ENCODE results near the gene RARRES1. TPM values are rescaled to one million over a fixed set of nuclear protein-coding genes. Genes with fewer than 3 reads are reported as not detected.

RARRES1 gene
- total and polyA plus RNA-seq, 7 donors = 0.69 to 28.1 (median 2.9) TPM

- no peak overlapping the region for H3K4me3 ChIP-seq
- WGBS, 3 donors = 72 to 80% (median 75%) methylated on average over 3 of the region's 3 CpGs
- no peak for TF ChIP-seq CTCF (IDR thresholded peaks at IDR 0.05)
- intact Hi-C loops (cut with DNase I) = no loop called here
- H3K9me3 ChIP-seq = no peaks in the 10 kb centered on the region
- ATAC-seq = no peak
- H3K4me1 ChIP-seq = no peaks in the 10 kb centered on the region
- no peak overlapping the region for H3K27ac ChIP-seq
- no peaks in the 10 kb centered on the region for H3K27me3 ChIP-seq (ENCODE audit: insufficient read depth in 3 of 3, low read length in 2 of 3)
- no peaks in the 10 kb centered on the region for H3K36me3 ChIP-seq (ENCODE audit: insufficient read depth in 1 of 2, low read depth in 1 of 2)
- no peak for DNase-seq
Measured at GRCh38 chr3:158777161-158777873, 45.1 kb upstream of the RARRES1 start.

GRCh38 chr3:158776531-158776930, 44.3 kb upstream of the RARRES1 start:
- no peak for ATAC-seq
- intact Hi-C loops (cut with DNase I) = no loop called here
- WGBS, 3 donors = 90 to 94% (median 91%) methylated on average over 7 of the region's 7 CpGs
- Histone ChIP-seq H3K27ac (no peak overlapping the region), H3K27me3 (ENCODE audit: insufficient read depth in 3 of 3, low read length in 2 of 3) (no peaks in the 10 kb centered on the region), H3K9me3 (no peaks in the 10 kb centered on the region), H3K36me3 (ENCODE audit: insufficient read depth in 1 of 2, low read depth in 1 of 2) (no peaks in the 10 kb centered on the region), H3K4me3 (no peak overlapping the region), H3K4me1 (no peaks in the 10 kb centered on the region)
- DNase-seq = no peak
- no peak for TF ChIP-seq CTCF (IDR thresholded peaks at IDR 0.05)

- ATAC-seq = no peak
- intact Hi-C loops (cut with DNase I) = no loop called here
- H3K9me3 ChIP-seq = no peaks in the 10 kb centered on the region
- WGBS, 3 donors = 91 to 95% (median 94%) methylated on average over 3 of the region's 3 CpGs
- no peaks in the 10 kb centered on the region for H3K36me3 ChIP-seq (ENCODE audit: insufficient read depth in 1 of 2, low read depth in 1 of 2)
- H3K4me3 ChIP-seq = no peak overlapping the region
- no peaks in the 10 kb centered on the region for H3K4me1 ChIP-seq
- DNase-seq = no peak
- no peaks in the 10 kb centered on the region for H3K27me3 ChIP-seq (ENCODE audit: insufficient read depth in 3 of 3, low read length in 2 of 3)
- TF ChIP-seq CTCF (IDR thresholded peaks at IDR 0.05) = no peak
- no peak overlapping the region for H3K27ac ChIP-seq
Measured at GRCh38 chr3:158775426-158776410, 43.5 kb upstream of the RARRES1 start.

GRCh38 chr3:158774965-158775364, 42.7 kb upstream of the RARRES1 start:
- no peaks in the 10 kb centered on the region for H3K9me3 ChIP-seq
- 55 to 68% (median 57%) methylated on average over 2 of the region's 2 CpGs for WGBS, 3 donors
- no peaks in the 10 kb centered on the region for H3K27me3 ChIP-seq (ENCODE audit: insufficient read depth in 3 of 3, low read length in 2 of 3)
- TF ChIP-seq CTCF (IDR thresholded peaks at IDR 0.05) = no peak
- DNase-seq = no peak
- ATAC-seq = no peak
- no peak overlapping the region for H3K4me3 ChIP-seq
- H3K27ac ChIP-seq = no peak overlapping the region
- intact Hi-C loops (cut with DNase I) = no loop called here
- H3K36me3 ChIP-seq (ENCODE audit: insufficient read depth in 1 of 2, low read depth in 1 of 2) = no peaks in the 10 kb centered on the region
- H3K4me1 ChIP-seq = no peaks in the 10 kb centered on the region

All from psoas muscle (tissue), 8 donors.